Activated T-cell treated with anti-CD3 and anti-CD28 coated beads, Interleukin-2, amount 50 U/mL, for 1 hour (primary cell): ENCODE results near the gene PCDHB7.
"Not testable (repeated sequence)": the region's sequence is repeated elsewhere in the genome, so short reads cannot be mapped to it uniquely, and the experiment has no call there.

ENCODE experiments used
- DNase-seq: peaks from one replicate; pipeline ENCODE4 v3.0.0-alpha.2; 2020

Gene PCDHB7

GRCh38 chr5:141182248-141182647, 9.8 kb downstream of the PCDHB7 start, which contains the start of gene PCDHB16:
PCDHB16 (plus strand) TSS chr5:141182387; CDS start chr5:141182560, 173 bp downstream.
- DNase-seq, result no peak

- DNase-seq, result not testable (repeated sequence)
These were observed 11.8 kb downstream of the PCDHB7 start for GRCh38 chr5:141184117-141184855.

DNA sequence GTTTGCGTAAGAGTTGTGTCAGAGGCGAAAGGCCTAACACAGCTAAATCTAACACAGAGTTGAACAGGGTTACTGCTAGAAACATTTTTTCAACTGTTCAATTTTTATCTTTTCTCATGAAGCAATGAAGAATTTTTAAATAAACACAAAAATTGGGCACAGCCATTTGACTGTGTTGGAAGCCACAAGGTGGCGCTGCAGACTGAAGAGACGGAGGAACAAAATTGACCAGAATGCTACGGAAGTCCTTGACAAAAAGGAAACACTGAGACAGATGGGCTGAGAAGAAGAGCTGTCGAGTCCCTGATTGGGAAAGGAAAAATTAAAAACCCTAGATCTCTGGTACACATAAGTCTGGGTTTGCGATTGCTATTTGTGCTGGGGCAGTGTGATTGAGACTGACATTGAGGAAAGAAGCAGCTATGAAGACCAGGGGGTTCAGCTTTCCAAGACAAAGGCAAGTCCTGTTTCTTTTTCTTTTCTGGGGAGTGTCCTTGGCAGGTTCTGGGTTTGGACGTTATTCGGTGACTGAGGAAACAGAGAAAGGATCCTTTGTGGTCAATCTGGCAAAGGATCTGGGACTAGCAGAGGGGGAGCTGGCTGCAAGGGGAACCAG, 14.6 kb downstream of the PCDHB7 start, which contains the start of gene PCDHB9:
Gene PCDHB9, plus strand, starts transcription at position 265 of the 616 bp plus-strand sequence. Its CDS starts 158 bp downstream, at position 423.
- DNase-seq, result no peak

DNA sequence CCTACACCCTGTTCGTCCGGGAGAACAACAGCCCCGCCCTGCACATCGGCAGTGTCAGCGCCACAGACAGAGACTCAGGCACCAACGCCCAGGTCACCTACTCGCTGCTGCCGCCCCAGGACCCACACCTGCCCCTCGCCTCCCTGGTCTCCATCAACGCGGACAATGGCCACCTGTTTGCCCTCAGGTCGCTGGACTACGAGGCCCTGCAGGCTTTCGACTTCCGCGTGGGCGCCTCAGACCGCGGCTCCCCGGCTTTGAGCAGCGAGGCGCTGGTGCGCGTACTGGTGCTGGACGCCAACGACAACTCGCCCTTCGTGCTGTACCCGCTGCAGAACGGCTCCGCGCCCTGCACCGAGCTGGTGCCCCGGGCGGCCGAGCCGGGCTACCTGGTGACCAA, 16.2 kb downstream of the PCDHB7 start:
- not testable (repeated sequence) for DNase-seq

- DNase-seq, result not testable (repeated sequence)
These were observed 16.7 kb downstream of the PCDHB7 start for GRCh38 chr5:141189131-141189530.

GRCh38 chr5:141192110-141192725, 19.8 kb downstream of the PCDHB7 start, which contains the start of gene PCDHB10:
PCDHB10 (plus strand) TSS chr5:141192353; CDS start chr5:141192553, 200 bp downstream.
- DNase-seq, result no peak

DNA sequence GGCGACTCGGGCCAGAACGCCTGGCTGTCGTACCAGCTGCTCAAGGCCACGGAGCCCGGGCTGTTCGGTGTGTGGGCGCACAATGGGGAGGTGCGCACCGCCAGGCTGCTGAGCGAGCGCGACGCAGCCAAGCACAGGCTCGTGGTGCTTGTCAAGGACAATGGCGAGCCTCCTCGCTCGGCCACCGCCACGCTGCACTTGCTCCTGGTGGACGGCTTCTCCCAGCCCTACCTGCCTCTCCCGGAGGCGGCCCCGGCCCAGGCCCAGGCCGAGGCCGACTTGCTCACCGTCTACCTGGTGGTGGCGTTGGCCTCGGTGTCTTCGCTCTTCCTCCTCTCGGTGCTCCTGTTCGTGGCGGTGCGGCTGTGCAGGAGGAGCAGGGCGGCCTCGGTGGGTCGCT, 21.9 kb downstream of the PCDHB7 start:
- not testable (repeated sequence) for DNase-seq

- no peak for DNase-seq
These were observed 23.9 kb downstream of the PCDHB7 start for GRCh38 chr5:141196363-141196762.

GRCh38 chr5:141199359-141200235, 27.2 kb downstream of the PCDHB7 start, which contains the start of gene PCDHB11:
PCDHB11 (plus strand) TSS chr5:141199627; CDS start chr5:141199775, 148 bp downstream.
- no peak for DNase-seq

DNA sequence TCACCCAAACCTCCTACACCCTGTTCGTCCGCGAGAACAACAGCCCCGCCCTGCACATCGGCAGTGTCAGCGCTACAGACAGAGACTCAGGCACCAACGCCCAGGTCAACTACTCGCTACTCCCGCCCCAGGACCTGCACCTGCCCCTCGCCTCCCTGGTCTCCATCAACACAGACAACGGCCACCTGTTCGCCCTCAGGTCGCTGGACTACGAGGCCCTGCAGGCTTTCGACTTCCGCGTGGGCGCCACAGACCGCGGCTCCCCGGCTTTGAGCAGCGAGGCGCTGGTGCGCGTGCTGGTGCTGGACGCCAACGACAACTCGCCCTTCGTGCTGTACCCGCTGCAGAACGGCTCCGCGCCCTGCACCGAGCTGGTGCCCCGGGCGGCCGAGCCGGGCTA, 28.7 kb downstream of the PCDHB7 start:
- DNase-seq, result not testable (repeated sequence)

DNA sequence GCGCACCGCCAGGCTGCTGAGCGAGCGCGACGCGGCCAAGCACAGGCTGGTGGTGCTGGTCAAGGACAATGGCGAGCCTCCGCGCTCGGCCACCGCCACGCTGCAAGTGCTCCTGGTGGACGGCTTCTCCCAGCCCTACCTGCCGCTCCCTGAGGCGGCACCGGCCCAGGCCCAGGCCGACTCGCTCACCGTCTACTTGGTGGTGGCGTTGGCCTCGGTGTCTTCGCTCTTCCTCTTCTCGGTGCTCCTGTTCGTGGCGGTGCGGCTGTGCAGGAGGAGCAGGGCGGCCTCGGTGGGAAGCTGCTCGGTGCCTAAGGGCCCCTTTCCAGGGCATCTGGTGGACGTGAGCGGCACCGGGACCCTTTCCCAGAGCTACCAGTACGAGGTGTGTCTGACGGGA, 29.2 kb downstream of the PCDHB7 start:
- DNase-seq, result not testable (repeated sequence)

GRCh38 chr5:141208478-141208877, 36.0 kb downstream of the PCDHB7 start, which contains the start of gene PCDHB12:
PCDHB12 (plus strand) TSS chr5:141208719; CDS start chr5:141208908, 189 bp downstream.
- no peak for DNase-seq

DNA sequence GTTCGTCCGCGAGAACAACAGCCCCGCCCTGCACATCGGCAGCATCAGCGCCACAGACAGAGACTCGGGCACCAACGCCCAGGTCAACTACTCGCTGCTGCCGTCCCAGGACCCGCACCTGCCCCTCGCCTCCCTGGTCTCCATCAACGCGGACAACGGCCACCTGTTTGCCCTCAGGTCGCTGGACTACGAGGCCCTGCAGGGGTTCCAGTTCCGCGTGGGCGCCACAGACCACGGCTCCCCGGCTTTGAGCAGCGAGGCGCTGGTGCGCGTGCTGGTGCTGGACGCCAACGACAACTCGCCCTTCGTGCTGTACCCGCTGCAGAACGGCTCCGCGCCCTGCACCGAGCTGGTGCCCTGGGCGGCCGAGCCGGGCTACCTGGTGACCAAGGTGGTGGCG, 37.8 kb downstream of the PCDHB7 start:
- not testable (repeated sequence) for DNase-seq

GRCh38 chr5:141210849-141211248, 38.4 kb downstream of the PCDHB7 start:
- DNase-seq, result not testable (repeated sequence)

- DNase-seq, result not testable (repeated sequence)
These were observed 41.4 kb downstream of the PCDHB7 start, which contains the start of gene PCDHB13 for GRCh38 chr5:141213656-141214339. PCDHB13 (plus strand) TSS chr5:141213919; CDS start chr5:141214124, 205 bp downstream.

DNA sequence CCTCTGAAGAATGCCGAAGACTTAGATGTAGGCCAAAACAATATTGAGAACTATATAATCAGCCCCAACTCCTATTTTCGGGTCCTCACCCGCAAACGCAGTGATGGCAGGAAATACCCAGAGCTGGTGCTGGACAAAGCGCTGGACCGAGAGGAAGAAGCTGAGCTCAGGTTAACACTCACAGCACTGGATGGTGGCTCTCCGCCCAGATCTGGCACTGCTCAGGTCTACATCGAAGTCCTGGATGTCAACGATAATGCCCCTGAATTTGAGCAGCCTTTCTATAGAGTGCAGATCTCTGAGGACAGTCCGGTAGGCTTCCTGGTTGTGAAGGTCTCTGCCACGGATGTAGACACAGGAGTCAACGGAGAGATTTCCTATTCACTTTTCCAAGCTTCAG, 42.1 kb downstream of the PCDHB7 start:
- not testable (repeated sequence) for DNase-seq

GRCh38 chr5:141215504-141215903, 43.1 kb downstream of the PCDHB7 start:
- DNase-seq, result not testable (repeated sequence)

GRCh38 chr5:141216035-141216434, 43.6 kb downstream of the PCDHB7 start:
- DNase-seq, result not testable (repeated sequence)

GRCh38 chr5:141223112-141223783, 50.8 kb downstream of the PCDHB7 start, which contains the start of gene PCDHB14:
PCDHB14 (plus strand) TSS chr5:141223343; CDS start chr5:141223506, 163 bp downstream.
- no peak for DNase-seq

DNA sequence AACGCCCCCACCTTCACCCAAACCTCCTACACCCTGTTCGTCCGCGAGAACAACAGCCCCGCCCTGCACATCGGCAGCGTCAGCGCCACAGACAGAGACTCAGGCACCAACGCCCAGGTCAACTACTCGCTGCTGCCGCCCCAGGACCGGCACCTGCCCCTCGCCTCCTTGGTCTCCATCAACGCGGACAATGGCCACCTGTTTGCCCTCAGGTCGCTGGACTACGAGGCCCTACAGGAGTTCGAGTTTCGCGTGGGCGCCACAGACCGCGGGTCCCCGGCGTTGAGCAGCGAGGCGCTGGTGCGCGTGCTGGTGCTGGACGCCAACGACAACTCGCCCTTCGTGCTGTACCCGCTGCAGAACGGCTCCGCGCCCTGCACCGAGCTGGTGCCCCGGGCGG, 52.4 kb downstream of the PCDHB7 start:
- not testable (repeated sequence) for DNase-seq

- DNase-seq, result not testable (repeated sequence)
These were observed 53.0 kb downstream of the PCDHB7 start for GRCh38 chr5:141225421-141225820.
